Measurements from ENCODE around the gene SREBF2.

SREBF2 gene

DNA sequence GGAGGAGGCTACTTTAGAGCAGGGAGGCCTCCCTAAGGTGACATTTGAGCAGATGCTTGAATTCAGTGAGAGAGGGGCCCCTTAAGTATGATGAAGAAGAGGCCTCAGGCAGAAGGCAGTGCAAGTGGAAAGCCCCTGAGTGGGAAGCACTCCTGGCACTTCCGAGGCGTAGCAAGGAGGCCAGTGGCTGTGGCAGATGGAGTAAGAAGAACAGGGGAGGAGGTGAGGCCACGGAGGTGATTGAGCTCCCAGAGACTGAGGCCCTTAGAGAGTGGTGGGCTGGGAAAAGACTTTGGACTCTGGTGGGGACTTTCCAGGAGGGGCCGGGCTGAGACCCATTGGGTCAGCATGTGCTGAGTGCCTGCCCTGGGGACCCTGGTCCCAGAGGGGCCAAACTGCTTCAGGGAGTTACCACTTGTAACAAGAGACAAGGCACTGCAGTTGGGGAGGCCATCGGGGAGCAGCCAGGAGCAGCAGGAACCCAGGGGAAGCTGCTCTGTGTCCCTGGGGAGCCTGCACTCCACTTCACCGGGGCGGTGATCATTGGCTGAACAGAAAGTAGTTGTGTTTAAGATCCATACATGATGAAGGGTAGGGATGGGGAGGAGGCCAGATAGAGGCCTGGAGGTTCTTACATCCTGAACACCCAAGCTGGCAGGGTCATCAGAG lies 116.5 kb downstream of the SREBF2 start:
- no peak for DNase-seq

DNA sequence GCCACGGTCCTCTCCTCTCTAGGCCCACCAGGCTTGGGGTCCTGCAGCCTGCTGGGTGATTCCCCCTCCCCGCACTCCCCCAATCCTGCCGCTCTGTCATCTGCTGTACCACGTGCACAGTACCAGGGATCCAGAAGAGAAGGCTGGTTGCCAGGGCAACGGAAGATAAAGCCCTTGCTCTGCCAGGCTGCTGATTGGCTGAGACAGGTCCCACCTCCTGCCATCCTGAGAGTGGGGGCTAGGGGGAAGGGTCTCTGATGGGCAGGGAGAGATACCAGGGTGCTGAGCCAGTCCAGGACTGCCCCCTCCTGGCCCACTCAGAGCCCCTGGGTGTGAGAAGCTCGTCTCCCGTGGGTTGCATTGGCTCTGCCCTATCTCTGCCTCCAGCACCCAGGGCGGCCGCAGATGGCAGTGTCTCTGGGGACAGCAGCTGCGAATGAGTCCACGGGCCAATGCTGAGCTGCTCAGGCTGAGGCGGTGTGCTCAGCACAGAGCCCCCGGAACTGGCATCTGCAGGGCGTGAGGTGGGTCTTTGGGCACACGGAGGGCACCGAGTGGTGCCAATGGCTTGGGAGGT lies 119.1 kb downstream of the SREBF2 start, which contains the start of gene SMIM45:
SMIM45 (plus strand) TSS at position 253 of the 577 bp plus-strand sequence.
- DNase-seq = no peak

DNA sequence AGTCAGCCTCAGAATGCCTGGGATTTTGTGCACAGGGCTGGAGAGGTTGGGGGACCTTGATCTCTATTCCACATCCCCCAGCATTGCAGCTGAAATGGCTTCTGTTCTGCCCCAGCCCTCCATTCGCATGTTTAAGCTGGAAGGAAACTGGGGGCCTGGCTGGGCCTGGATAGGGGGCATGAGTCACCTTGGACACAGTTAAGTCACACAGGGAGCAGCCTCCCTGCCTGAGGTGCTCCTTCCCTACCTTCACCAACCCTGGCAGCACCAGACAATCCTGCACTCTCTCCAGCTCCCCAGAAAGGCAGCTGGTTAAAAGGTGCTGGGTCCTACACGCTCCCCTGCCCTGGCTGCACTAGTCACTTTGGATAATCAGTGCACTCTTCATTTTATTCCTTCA lies 119.8 kb downstream of the SREBF2 start:
- DNase-seq = no peak
